ENCODE measurements around the gene UGCG. TPM values are rescaled to one million over a fixed set of nuclear protein-coding genes. Genes with fewer than 3 reads are reported as not detected.
A peak's percentile ranks its signal among the peaks of the same experiment; 100 is the strongest.
"Not testable (repeated sequence)": the region's sequence is repeated elsewhere in the genome, so short reads cannot be mapped to it uniquely, and the experiment has no call there.

The UGCG gene
- total RNA-seq, 1 experiment from 2014 or later = 23.3 TPM

DNA sequence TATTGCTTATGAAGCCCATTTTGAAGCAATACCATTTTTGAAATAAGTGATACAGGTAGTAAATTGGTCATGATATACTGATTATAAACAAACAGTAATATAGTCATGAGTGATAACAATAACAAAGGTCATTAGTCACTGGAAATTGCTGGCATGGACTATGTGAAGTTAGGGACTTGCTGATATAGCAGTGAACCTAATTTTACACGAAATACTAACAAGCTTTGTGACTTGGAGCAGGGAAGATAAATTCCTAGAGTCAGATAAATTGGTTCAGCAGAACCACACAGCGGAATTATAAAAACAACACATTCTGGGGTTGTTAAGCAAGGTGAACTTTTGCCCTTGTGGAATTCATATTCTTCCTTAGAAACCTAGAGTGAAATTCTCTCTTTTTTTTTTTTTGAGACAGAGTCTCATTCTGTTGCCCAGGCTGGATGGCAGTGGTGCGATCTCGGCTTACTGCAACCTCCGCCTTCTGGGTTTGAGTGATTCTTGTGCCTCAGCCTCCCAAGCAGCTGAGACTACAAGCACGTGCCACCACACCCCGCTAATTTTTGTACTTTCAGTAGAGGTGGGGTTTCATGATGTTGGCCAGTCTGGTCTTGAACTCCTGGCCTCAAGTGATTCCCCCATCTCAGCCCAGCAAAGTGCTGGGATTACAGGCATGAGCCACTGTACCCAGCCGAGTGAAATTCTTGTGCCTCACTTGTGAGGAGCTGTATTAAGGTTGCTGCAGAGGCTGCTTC lies 6.0 kb downstream of the UGCG start:
- Histone ChIP-seq H3T11ph (ENCODE audit: low read length) (no peak overlapping the region), H4K8ac (replicated peaks; ENCODE audit: insufficient read length, low read depth, low read length) (no peak overlapping the region), H4K91ac (ENCODE audit: insufficient read length, low read depth, low read length) (no peak overlapping the region), H2AK5ac (ENCODE audit: insufficient read length, low read length) (no peak overlapping the region), H3K4ac (ENCODE audit: low read depth, low read length) (no peak overlapping the region), H3K27ac (ENCODE audit: insufficient read length, low read depth, low read length) (no peak overlapping the region), H2AFZ (ENCODE audit: low read length) (no peak overlapping the region), H3K23ac (ENCODE audit: insufficient read length, low read depth, low read length) (no peak overlapping the region), H2BK120ac (ENCODE audit: low read depth, low read length, poor library complexity, severe bottlenecking) (no peak overlapping the region), H4K20me1 (ENCODE audit: control insufficient read depth, insufficient read depth, insufficient read length) (peaks cover 3% of the 10 kb centered on the region), H2BK20ac (ENCODE audit: low read depth, low read length, poor library complexity, severe bottlenecking) (no peak overlapping the region), H2BK12ac (ENCODE audit: insufficient read length, low read depth, low read length) (no peak overlapping the region), H3K14ac (ENCODE audit: insufficient read depth, low read length) (no peak overlapping the region), H3K4me1 (ENCODE audit: insufficient read depth, low read length) (no peaks in the 10 kb centered on the region; the same call in 1 of the 2 replicates), H3K79me1 (ENCODE audit: insufficient read depth, low read depth, low read length, poor library complexity, severe bottlenecking) (peaks cover 14% of the 10 kb centered on the region), H2BK5ac (ENCODE audit: insufficient read length, low read length) (no peak overlapping the region), H3K23me2 (ENCODE audit: insufficient read length, low read depth, low read length, poor library complexity, severe bottlenecking) (peaks cover 4% of the 10 kb centered on the region), H3K9ac (ENCODE audit: extremely low read depth, insufficient read length, low read length) (no peak overlapping the region), H3K4me2 (ENCODE audit: insufficient read depth, insufficient read length, low read length) (no peak overlapping the region), H3K27me3 (ENCODE audit: insufficient read depth, low read length) (no peaks in the 10 kb centered on the region), H4K5ac (ENCODE audit: insufficient read length, low read depth, low read length) (no peak overlapping the region), H3K79me2 (ENCODE audit: insufficient read depth, low read length) (peaks cover 51% of the 10 kb centered on the region; the same call in 1 of the 2 replicates), H2BK15ac (ENCODE audit: low read depth, low read length) (no peak overlapping the region), H3K9me3 (ENCODE audit: control insufficient read depth, low read depth, low read length) (no peaks in the 10 kb centered on the region), H3K18ac (ENCODE audit: insufficient read length, low read depth, low read length) (no peak overlapping the region), H3K56ac (ENCODE audit: insufficient read length, low read depth, low read length) (no peak overlapping the region)
- H3K27me3 Mint-ChIP-seq (ENCODE audit: low read depth) = no peaks in the 10 kb centered on the region
- peaks cover 2 to 6% of the 10 kb centered on the region in 2 experiments; a peak in 3 of 4 replicates for H3K4me1 Mint-ChIP-seq
- no peak overlapping the region for H3K4me3 Mint-ChIP-seq
- H3K27ac Mint-ChIP-seq = peak overlapping the region in 1 of 3 experiments; percentile 19; a peak in 1 of 7 replicates
- TF ChIP-seq, protein P1, sequence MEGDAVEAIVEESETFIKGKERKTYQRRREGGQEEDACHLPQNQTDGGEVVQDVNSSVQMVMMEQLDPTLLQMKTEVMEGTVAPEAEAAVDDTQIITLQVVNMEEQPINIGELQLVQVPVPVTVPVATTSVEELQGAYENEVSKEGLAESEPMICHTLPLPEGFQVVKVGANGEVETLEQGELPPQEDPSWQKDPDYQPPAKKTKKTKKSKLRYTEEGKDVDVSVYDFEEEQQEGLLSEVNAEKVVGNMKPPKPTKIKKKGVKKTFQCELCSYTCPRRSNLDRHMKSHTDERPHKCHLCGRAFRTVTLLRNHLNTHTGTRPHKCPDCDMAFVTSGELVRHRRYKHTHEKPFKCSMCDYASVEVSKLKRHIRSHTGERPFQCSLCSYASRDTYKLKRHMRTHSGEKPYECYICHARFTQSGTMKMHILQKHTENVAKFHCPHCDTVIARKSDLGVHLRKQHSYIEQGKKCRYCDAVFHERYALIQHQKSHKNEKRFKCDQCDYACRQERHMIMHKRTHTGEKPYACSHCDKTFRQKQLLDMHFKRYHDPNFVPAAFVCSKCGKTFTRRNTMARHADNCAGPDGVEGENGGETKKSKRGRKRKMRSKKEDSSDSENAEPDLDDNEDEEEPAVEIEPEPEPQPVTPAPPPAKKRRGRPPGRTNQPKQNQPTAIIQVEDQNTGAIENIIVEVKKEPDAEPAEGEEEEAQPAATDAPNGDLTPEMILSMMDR (conservative IDR thresholded peaks at IDR 0.05) = no peak
- no peak for DNase-seq
- no CpG with 5 or more reads among the region's 8 CpGs for WGBS (ENCODE audit: extremely low coverage, insufficient read length, low lambda C conversion rate)
- H3K36me3 Mint-ChIP-seq (ENCODE audit: insufficient read depth in 1 of 3, low read depth in 3 of 3) = peaks cover 0 to 7% (median 4%) of the 10 kb centered on the region in 3 experiments; a peak in 4 of 7 replicates
- no peaks in the 10 kb centered on the region for H3K9me3 Mint-ChIP-seq

GRCh38 chr9:111903535-111903934 lies 6.9 kb downstream of the UGCG start:
- not testable (repeated sequence) for H4K8ac ChIP-seq (replicated peaks; ENCODE audit: insufficient read length, low read depth, low read length); H3K4me3 Mint-ChIP-seq; H2BK120ac ChIP-seq (ENCODE audit: low read depth, low read length, poor library complexity, severe bottlenecking); H2AK5ac ChIP-seq (ENCODE audit: insufficient read length, low read length); H3K4ac ChIP-seq (ENCODE audit: low read depth, low read length); H3K27me3 ChIP-seq (ENCODE audit: insufficient read depth, low read length); H3K9me3 Mint-ChIP-seq; H4K20me1 ChIP-seq (ENCODE audit: control insufficient read depth, insufficient read depth, insufficient read length); H3K27me3 Mint-ChIP-seq (ENCODE audit: low read depth); H3K14ac ChIP-seq (ENCODE audit: insufficient read depth, low read length); H3K9ac ChIP-seq (ENCODE audit: extremely low read depth, insufficient read length, low read length); H3K4me1 Mint-ChIP-seq; H3K23me2 ChIP-seq (ENCODE audit: insufficient read length, low read depth, low read length, poor library complexity, severe bottlenecking); DNase-seq; H3K18ac ChIP-seq (ENCODE audit: insufficient read length, low read depth, low read length); H3T11ph ChIP-seq (ENCODE audit: low read length); H3K4me2 ChIP-seq (ENCODE audit: insufficient read depth, insufficient read length, low read length); H3K27ac ChIP-seq (ENCODE audit: insufficient read length, low read depth, low read length); H2BK20ac ChIP-seq (ENCODE audit: low read depth, low read length, poor library complexity, severe bottlenecking); H3K9me3 ChIP-seq (ENCODE audit: control insufficient read depth, low read depth, low read length); H4K91ac ChIP-seq (ENCODE audit: insufficient read length, low read depth, low read length); H2BK12ac ChIP-seq (ENCODE audit: insufficient read length, low read depth, low read length); H3K27ac Mint-ChIP-seq; H2AFZ ChIP-seq (ENCODE audit: low read length); H2BK15ac ChIP-seq (ENCODE audit: low read depth, low read length); H3K36me3 Mint-ChIP-seq (ENCODE audit: insufficient read depth in 1 of 3, low read depth in 3 of 3); H3K56ac ChIP-seq (ENCODE audit: insufficient read length, low read depth, low read length); H3K23ac ChIP-seq (ENCODE audit: insufficient read length, low read depth, low read length); H3K4me1 ChIP-seq (ENCODE audit: insufficient read depth, low read length); H2BK5ac ChIP-seq (ENCODE audit: insufficient read length, low read length); H4K5ac ChIP-seq (ENCODE audit: insufficient read length, low read depth, low read length)
- Histone ChIP-seq H3K79me1 (ENCODE audit: insufficient read depth, low read depth, low read length, poor library complexity, severe bottlenecking) (peaks cover 14% of the 10 kb centered on the region), H3K79me2 (ENCODE audit: insufficient read depth, low read length) (peaks cover 48% of the 10 kb centered on the region; the same call in 1 of the 2 replicates)
- WGBS (ENCODE audit: extremely low coverage, insufficient read length, low lambda C conversion rate) = no CpG with 5 or more reads among the region's 8 CpGs

Measured in H9 (cell line).